ENCODE results near the gene JAZF1.

- TF ChIP-seq, protein P1, sequence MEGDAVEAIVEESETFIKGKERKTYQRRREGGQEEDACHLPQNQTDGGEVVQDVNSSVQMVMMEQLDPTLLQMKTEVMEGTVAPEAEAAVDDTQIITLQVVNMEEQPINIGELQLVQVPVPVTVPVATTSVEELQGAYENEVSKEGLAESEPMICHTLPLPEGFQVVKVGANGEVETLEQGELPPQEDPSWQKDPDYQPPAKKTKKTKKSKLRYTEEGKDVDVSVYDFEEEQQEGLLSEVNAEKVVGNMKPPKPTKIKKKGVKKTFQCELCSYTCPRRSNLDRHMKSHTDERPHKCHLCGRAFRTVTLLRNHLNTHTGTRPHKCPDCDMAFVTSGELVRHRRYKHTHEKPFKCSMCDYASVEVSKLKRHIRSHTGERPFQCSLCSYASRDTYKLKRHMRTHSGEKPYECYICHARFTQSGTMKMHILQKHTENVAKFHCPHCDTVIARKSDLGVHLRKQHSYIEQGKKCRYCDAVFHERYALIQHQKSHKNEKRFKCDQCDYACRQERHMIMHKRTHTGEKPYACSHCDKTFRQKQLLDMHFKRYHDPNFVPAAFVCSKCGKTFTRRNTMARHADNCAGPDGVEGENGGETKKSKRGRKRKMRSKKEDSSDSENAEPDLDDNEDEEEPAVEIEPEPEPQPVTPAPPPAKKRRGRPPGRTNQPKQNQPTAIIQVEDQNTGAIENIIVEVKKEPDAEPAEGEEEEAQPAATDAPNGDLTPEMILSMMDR (IDR thresholded peaks at IDR 0.05), result no peak
- no peak for TF ChIP-seq POLR2A (IDR thresholded peaks at IDR 0.05)
- TF ChIP-seq POLR2AphosphoS5 (IDR thresholded peaks at IDR 0.05), result no peak
Observed at GRCh38 chr7:27812706-27813105, 367.9 kb downstream of the JAZF1 start.

Measured in gastroesophageal sphincter (tissue), 3 donors.